Right cardiac atrium (tissue), 5 donors: ENCODE data around the gene RBM18. TPM values are rescaled to one million over a fixed set of nuclear protein-coding genes. Genes with fewer than 3 reads are reported as not detected.

Source experiments
- ATAC-seq, 2 donors: fragments of 200-7000 bp; cut with Tn5 transposase; one replicate each; pipeline versions ENCODE4 v1.8.0 to v1.9.1; 2020; ENCODE audit warnings: moderate library complexity in 2 of 2, mild to moderate bottlenecking in 1 of 2
- DNase-seq, 3 donors: peaks; one replicate each; pipeline ENCODE4 v3.0.0-alpha.2; 2020
- H3K27ac ChIP-seq: one replicate; pipeline ENCODE4 v1.5.1; 2013; ENCODE audit warnings: mild to moderate bottlenecking, low read length, control low read depth, moderate library complexity
- H3K27me3 ChIP-seq: one replicate; pipeline ENCODE4 v1.6.1; 2013; ENCODE audit not compliant: control insufficient read depth, insufficient read depth
- H3K4me1 ChIP-seq: one replicate; pipeline ENCODE4 v1.6.1; 2013; ENCODE audit warnings: low read length; ENCODE audit not compliant: control insufficient read depth, insufficient read depth
- H3K4me3 ChIP-seq: one replicate; pipeline ENCODE4 v1.5.1; 2013; ENCODE audit warnings: low read length, control low read depth
- H3K9me3 ChIP-seq: one replicate; pipeline ENCODE4 v1.6.1; 2013; ENCODE audit warnings: low read length; ENCODE audit not compliant: control insufficient read depth
- WGBS: extraction: QIAGEN DNeasy Blood & Tissue Kit; methylation state at CpG from one replicate; pipeline ENCODE4 v1.1.7; 2013; 5-methylcytosine and 5-hydroxymethylcytosine counted together
- intact Hi-C, 4 donors: fragments of 100-400 bp; cut with DNase I; formaldehyde crosslinking; loops; one replicate each; pipeline versions ENCODE4 v1.11.0 to v1.14.0; 2022 to 2023
- polyA plus RNA-seq: library from polyadenylated mRNA; stranded (reverse); fragments of 200-250 nt; gene quantifications from one replicate; pipeline ENCODE4 v1.2.3, GENCODE V29; 2013
- total RNA-seq, 4 donors: library from RNA; stranded (reverse); fragmentation: NEBNext Ultra II Directional; extraction: Animal tissue kit (Norgen Biotek cat#: 25700); gene quantifications; one replicate each; pipeline ENCODE4 v1.2.1, GENCODE V29; 2021
- donor health status: healthy with polysubstance abuse.
- donor health status: DM: no; HTN: yes; CAD: no.
- donor health status: DM: no; HTN: no; CAD: no.
- donor health status: DM: no; HTN: yes; CAD: no; lungs with severe emphysema.
- donor health status: DM: yes; HTN: yes; CAD: no.

The RBM18 gene
- total and polyA plus RNA-seq, 5 donors, result 13.8 to 36.2 (median 31.4) TPM

GRCh38 chr9:122201641-122202040 lies 63.0 kb downstream of the RBM18 start:
- Histone ChIP-seq H3K4me3 (no peak overlapping the region), H3K27ac (no peak overlapping the region), H3K9me3 (no peaks in the 10 kb centered on the region), H3K4me1 (no peaks in the 10 kb centered on the region), H3K27me3 (no peaks in the 10 kb centered on the region)
- 100% methylated on average over 1 of the region's 1 CpG for WGBS
- no peak for DNase-seq
- intact Hi-C loops, result no loop called here
- no peak for ATAC-seq

- ATAC-seq (peak in 1 of 2 donors; percentile 60), DNase-seq (peak in 2 of 3 donors; percentile 47 to 55)
- no peaks in the 10 kb centered on the region for H3K4me1 ChIP-seq
- no peaks in the 10 kb centered on the region for H3K27me3 ChIP-seq
- H3K27ac ChIP-seq, result no peak overlapping the region
- WGBS, result 69% methylated on average over 7 of the region's 7 CpGs
- H3K4me3 ChIP-seq, result no peak overlapping the region
- intact Hi-C loops, result no loop called here
- no peaks in the 10 kb centered on the region for H3K9me3 ChIP-seq
These were observed 63.6 kb downstream of the RBM18 start for GRCh38 chr9:122200960-122201595.

GRCh38 chr9:122197882-122198281 lies 66.8 kb downstream of the RBM18 start:
- Histone ChIP-seq H3K4me3 (no peak overlapping the region), H3K27ac (no peak overlapping the region), H3K4me1 (no peaks in the 10 kb centered on the region), H3K27me3 (no peaks in the 10 kb centered on the region), H3K9me3 (no peaks in the 10 kb centered on the region)
- intact Hi-C loops, result no loop called here
- 80% methylated on average over 4 of the region's 4 CpGs for WGBS
- DNase-seq, result peak in 1 of 3 donors; percentile 50
- no peak for ATAC-seq

- 62% methylated on average over 7 of the region's 7 CpGs for WGBS
- H3K27ac ChIP-seq, result no peak overlapping the region
- no peaks in the 10 kb centered on the region for H3K27me3 ChIP-seq
- H3K4me1 ChIP-seq, result no peaks in the 10 kb centered on the region
- H3K4me3 ChIP-seq, result no peak overlapping the region
- intact Hi-C loops, result no loop called here
- DNase-seq (no peak), ATAC-seq (no peak)
- H3K9me3 ChIP-seq, result no peaks in the 10 kb centered on the region
These were observed 67.2 kb downstream of the RBM18 start for GRCh38 chr9:122197426-122197825.

GRCh38 chr9:122195875-122196274 lies 68.8 kb downstream of the RBM18 start:
- no peak overlapping the region for H3K27ac ChIP-seq
- WGBS, result 88% methylated on average over 4 of the region's 4 CpGs
- DNase-seq (no peak), ATAC-seq (no peak)
- H3K27me3 ChIP-seq, result no peaks in the 10 kb centered on the region
- no peaks in the 10 kb centered on the region for H3K9me3 ChIP-seq
- no peaks in the 10 kb centered on the region for H3K4me1 ChIP-seq
- no peak overlapping the region for H3K4me3 ChIP-seq
- intact Hi-C loops, result no loop called here

- Histone ChIP-seq H3K27ac (no peak overlapping the region), H3K9me3 (no peaks in the 10 kb centered on the region), H3K4me1 (no peaks in the 10 kb centered on the region), H3K27me3 (no peaks in the 10 kb centered on the region), H3K4me3 (no peak overlapping the region)
- no peak for ATAC-seq
- no peak for DNase-seq
- 82% methylated on average over 6 of the region's 6 CpGs for WGBS
- intact Hi-C loops, result no loop called here
These were observed 71.0 kb downstream of the RBM18 start for GRCh38 chr9:122193651-122194050.

- Histone ChIP-seq H3K4me3 (no peak overlapping the region), H3K27ac (no peak overlapping the region), H3K4me1 (no peaks in the 10 kb centered on the region), H3K9me3 (no peaks in the 10 kb centered on the region), H3K27me3 (no peaks in the 10 kb centered on the region)
- intact Hi-C loops, result no loop called here
- 77% methylated on average over 16 of the region's 16 CpGs for WGBS
- no peak for DNase-seq
- no peak for ATAC-seq
These were observed 71.6 kb downstream of the RBM18 start for GRCh38 chr9:122192914-122193525.

- Histone ChIP-seq H3K4me1 (no peaks in the 10 kb centered on the region), H3K27me3 (no peaks in the 10 kb centered on the region), H3K4me3 (no peak overlapping the region), H3K27ac (no peak overlapping the region), H3K9me3 (no peaks in the 10 kb centered on the region)
- WGBS, result 83% methylated on average over 5 of the region's 5 CpGs
- no peak for ATAC-seq
- intact Hi-C loops, result no loop called here
- DNase-seq, result no peak
These were observed 72.3 kb downstream of the RBM18 start for GRCh38 chr9:122192261-122192875.

GRCh38 chr9:122191584-122191983 lies 73.1 kb downstream of the RBM18 start:
- no peaks in the 10 kb centered on the region for H3K27me3 ChIP-seq
- DNase-seq (no peak), ATAC-seq (no peak)
- no peaks in the 10 kb centered on the region for H3K9me3 ChIP-seq
- WGBS, result 63% methylated on average over 11 of the region's 11 CpGs
- H3K27ac ChIP-seq, result no peak overlapping the region
- no peak overlapping the region for H3K4me3 ChIP-seq
- H3K4me1 ChIP-seq, result no peaks in the 10 kb centered on the region
- intact Hi-C loops, result no loop called here

GRCh38 chr9:122190597-122191381 lies 73.9 kb downstream of the RBM18 start:
- WGBS, result 79% methylated on average over 12 of the region's 12 CpGs
- no peak for DNase-seq

GRCh38 chr9:122188369-122188768 lies 76.3 kb downstream of the RBM18 start:
- 87% methylated on average over 6 of the region's 6 CpGs for WGBS

More at GRCh38 chr9:122190597-122191381, 73.9 kb downstream of the RBM18 start:
- no peak overlapping the region for H3K27ac ChIP-seq
- no peaks in the 10 kb centered on the region for H3K4me1 ChIP-seq
- ATAC-seq, result peak in 1 of 2 donors; percentile 25
- H3K9me3 ChIP-seq, result no peaks in the 10 kb centered on the region
- no peaks in the 10 kb centered on the region for H3K27me3 ChIP-seq
- H3K4me3 ChIP-seq, result no peak overlapping the region
- intact Hi-C loops, result no loop called here

More at GRCh38 chr9:122188369-122188768, 76.3 kb downstream of the RBM18 start:
- intact Hi-C loops, result no loop called here
- Histone ChIP-seq H3K9me3 (no peaks in the 10 kb centered on the region), H3K27me3 (no peaks in the 10 kb centered on the region), H3K27ac (no peak overlapping the region), H3K4me3 (no peak overlapping the region), H3K4me1 (no peaks in the 10 kb centered on the region)
- DNase-seq (no peak), ATAC-seq (no peak)
